HG03565 (cell line): ENCODE measurements around the gene SPTBN4.
"Not testable (repeated sequence)": the region's sequence is repeated elsewhere in the genome, so short reads cannot be mapped to it uniquely, and the experiment has no call there.

ENCODE experiments used
- ATAC-seq: cut with Tn5 transposase; IDR thresholded peaks from one replicate; pipeline ENCODE4 v1.9.1; 2021; ENCODE audit warnings: mild to moderate bottlenecking, moderate library complexity; ENCODE audit not compliant: unreplicated experiment

Gene SPTBN4

DNA sequence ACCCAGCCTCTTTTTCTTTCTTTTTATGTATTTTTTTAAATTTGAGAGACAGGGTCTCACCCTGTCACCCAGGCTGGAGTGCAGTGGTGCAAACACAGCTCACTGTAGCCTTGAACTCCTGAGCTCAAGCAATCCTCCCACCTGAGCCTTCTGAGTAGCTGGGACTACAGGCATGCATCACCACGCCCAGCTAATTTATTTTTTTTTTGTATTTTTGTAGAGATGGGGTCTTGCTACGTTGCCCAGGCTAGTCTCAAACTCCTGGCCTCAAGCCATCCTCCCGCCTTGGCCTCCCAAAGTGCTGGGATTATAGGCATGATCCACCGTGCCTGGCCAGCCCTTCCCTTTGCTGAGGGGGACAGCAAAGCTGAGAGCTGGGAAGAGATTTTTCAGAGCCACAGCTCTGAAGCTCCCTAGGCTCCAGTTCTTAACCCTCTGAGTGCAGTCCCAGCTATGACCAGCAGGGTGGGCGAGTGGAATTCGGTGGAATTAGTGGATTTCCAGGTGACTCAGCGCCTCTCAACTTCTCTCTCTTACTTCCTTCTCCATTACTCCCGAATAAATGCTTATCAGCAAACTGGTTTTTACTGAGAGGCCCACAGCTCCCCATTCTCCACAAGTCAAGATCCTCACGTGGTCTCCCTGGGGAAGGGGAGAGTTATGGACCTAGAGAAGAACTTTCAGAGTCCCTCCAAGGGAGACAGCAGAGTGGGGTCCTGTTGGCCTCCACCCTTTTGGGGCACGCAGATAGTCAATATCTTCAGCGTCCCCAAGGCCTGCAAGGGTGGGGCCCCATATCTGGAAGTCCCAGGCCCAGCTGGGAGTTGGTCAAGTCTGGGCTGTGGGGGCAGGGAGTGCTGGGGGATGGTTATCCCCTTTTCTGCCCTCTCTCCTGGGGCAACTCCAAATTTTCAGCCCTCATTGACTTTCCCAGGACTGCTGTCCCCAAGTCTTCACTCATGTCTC is 2.5 kb upstream of the SPTBN4 start:
- no peak for ATAC-seq

DNA sequence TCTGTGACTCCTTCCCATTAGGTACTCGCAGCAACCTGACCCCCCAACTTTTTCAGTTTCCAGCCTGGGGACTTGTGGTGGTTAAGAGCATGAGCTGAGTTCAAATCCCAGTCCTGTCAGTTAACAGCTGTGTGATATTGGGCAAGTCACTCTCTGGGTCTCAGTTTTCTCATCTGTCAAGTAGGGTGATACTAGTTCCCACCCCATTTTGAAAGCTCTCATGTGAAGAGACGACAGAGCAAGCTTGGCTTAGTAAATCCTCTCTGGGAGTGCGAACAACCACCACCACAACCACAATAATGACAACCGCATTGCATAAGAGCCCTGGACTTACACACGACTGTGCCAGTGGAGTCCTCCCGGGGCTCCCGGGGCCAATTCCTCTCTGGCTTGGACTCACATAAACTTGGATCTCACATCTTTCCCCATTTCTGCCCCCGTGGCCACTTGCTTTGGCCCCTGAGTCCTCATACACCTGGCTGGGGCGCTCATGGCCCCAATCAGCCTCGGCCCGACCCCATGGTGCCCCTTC is 1.7 kb upstream of the SPTBN4 start:
- no peak for ATAC-seq

DNA sequence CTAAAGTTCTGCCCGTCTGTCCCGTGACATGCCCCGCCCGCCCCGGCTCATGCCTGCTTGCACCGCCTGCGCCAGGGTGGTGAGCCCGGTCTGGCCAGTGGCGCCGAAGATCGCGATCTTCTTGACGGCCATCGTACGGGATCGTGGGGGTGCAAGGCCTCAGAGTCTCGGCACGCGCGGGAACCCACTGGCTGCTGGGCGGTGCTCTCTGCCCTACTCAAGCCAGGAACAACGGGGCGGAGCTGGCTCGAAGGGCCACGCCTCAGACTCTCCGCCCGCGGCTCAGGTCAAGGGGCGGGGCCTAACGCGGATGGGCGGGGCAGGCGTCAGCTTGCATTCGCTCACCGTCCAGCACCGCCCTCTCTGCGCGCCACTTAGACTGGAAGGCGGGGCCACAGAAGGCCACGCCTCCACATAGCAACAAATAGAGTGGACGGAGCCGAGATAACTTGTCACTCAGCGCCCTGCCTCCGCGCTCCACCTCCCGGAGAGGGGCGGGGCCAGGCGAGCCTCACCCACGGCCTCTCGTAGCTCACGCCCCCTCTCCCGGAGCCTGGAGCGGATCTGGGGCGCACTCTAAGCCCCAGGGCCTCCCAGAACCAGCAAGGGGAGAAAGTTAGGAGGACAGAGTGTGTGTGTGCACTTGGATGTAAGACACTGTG is 1.1 kb upstream of the SPTBN4 start, which contains the start of gene BLVRB:
BLVRB (minus strand) TSS at position 189 of the 662 bp plus-strand sequence; CDS start at position 132, 57 bp downstream.
- peak; percentile 78 for ATAC-seq

DNA sequence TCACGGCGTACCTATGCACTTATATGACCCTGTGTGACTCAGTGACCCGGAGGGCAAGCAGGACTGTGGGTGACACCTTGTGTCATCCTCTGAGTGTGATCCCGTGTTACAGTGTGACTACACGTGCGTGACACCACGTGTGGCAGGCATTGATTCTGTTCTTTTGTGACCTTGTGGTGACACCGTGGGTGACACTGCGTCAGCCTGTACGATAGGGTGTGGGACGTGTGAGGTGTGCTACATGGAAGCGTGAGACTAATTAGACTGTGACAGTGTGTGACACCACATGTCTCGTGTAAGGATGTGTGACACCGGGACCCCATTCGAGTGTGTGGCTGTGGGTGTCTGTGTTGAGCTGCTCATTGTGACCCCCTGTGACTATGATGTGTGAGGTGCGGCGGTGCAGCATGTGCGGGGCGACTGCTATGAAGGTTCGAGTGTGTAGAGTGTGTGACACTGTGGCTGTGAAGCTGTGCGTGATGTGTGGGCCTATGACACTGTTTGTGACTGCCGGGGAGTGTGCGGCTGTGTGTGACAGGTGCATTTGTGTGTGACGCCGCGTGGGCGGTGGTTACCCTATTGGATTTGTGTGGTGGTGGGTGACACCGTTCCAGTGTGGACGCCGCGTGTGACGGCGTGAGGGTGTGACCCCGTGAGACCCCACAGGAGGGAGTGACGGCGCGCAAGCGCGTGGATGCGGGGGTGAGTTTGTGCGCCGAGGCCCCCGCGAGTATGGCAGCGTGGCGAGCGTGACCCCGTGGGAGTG is 399 bp upstream of the SPTBN4 start:
- ATAC-seq = peak; percentile 26

DNA sequence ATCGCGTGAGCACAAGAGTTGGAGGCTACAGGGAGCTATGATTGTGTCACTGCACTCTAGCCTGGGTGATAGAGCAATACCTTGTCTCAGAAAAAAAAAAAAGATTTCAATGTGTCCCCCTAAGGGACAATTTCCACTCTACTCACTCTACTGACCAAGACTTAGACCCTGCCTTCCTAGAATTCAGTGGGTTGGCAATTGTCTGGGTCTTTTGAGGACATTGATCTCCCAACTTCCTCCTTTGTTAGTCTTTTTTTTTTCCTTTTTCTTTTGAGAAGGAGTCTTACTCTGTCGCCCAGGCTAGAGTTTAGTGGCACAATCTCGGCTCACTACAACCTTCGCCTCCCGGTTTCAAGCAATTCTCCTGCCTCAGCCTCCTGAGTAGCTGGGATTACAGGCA is 2.2 kb downstream of the SPTBN4 start:
- ATAC-seq = no peak

DNA sequence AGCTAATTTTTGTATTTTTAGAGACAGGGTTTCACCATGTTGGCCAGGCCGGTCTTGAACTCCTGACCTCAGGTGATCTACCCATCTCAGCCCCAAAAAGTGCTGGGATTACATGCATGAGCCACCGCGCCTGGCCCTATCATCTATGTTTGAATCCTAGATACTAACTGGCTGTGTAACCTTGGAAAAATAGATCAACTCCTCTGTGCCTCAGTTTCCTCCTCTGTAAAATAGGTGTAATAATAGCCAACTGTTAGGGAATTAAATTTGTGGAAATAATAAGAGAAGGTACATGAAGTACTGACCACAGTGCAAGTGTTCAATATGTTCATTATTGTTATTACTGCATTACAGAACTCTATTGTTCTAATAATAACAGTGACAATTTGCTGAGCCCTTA is 4.3 kb downstream of the SPTBN4 start:
- no peak for ATAC-seq

DNA sequence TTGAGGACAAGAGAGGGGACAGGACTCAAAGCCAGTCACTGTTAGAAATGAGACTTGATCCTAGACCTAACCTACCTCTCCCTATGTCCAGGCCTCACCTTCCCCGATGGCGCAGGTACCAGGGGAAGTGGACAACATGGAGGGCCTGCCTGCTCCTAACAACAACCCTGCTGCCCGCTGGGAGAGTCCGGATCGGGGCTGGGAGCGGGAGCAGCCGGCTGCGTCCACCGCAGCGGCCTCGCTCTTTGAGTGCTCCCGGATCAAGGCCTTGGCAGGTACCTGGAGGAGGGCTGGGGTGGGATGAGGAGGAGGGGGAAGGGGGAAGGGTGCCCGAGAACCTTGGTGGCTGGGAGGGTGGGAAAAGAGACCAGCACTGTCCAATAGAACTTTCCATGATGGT is 5.7 kb downstream of the SPTBN4 start:
- no peak for ATAC-seq

DNA sequence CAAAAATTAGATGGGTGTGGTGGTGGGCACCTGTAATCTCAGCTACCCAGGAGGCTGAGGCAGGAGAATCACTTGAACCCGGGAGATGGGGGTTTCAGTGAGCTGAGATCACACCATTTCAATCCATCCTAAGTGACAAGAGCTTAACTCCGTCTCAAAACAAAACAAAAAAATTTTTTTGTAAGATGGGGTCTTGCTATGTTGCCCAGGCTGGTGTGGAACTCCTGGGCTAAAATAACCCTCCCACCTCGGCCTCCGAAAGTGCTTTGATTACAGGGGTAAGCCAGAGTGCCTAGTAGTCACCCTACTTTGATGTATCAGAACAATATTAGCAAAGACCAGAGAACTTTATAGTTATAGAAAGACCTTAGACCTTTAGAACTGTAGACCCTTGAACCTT is 7.9 kb downstream of the SPTBN4 start:
- no peak for ATAC-seq

DNA sequence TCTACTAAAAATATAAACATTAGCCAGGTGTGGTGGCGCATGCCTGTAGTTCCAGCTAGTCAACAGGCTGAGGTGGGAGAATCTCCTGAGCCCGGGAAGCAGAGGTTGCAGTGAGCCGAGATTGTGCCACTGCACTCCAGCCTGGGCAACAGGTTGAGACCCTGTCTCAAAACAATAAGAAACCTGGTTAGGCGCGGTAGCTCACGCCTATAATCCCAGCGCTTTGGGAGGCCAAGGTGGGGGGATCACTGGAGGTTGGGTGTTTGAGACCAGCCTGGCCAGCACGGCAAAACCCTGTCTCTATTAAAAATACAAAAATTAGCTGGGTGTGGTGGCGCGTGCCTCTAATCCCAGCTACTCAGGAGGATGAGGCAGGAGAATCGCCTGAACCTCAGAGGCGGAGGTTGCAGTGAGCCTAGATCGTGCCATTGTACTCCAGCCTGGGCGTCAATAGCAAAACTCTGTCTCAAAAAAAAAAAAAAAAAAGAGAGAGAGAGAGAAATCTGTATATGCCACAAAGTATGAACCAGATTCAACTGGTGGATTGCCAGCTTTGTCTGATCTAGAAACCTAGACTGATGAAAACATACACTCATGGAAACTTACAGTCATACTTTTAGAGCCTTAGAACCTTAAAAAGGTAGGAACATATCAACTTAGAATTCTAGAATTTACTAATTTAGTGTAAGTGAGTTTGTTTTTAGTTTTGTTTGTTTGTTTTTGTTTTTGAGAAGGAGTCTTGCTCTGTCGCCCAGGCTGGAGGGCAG is 9.3 kb downstream of the SPTBN4 start:
- not testable (repeated sequence) for ATAC-seq

DNA sequence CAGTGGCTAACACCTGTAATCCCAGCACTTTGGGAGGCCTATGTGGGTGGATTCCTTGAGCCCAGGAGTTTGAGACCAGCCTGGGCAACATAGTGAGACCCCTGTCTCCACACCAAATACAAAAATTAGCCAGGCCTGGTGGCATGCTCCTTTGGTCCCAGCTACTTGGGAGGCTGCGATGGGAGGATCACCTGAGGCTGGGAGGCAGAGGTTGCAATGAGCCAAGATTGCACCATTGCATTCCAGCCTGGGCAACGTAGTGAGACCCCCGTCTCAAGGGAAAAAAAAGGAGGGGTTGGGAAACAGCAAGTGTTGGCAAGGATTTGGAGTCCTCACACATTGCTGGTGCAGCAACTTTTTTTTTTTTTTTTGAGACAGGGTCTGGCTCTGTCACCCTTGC is 19.2 kb downstream of the SPTBN4 start:
- ATAC-seq = no peak

DNA sequence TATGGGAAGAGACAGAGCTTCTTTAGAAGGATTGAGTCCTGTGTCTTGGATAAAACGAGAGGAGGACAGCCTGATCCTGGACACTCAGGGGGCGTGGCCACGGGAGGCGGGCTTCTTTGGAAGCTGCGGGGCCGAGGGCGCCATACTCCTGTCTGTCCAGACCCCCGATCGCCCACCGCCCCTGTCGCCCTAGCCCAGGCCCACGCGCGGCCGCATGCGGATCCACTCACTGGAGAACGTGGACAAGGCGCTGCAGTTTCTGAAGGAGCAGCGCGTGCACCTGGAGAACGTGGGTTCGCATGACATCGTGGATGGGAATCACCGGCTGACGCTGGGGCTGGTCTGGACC is 23.1 kb downstream of the SPTBN4 start:
- ATAC-seq = no peak

DNA sequence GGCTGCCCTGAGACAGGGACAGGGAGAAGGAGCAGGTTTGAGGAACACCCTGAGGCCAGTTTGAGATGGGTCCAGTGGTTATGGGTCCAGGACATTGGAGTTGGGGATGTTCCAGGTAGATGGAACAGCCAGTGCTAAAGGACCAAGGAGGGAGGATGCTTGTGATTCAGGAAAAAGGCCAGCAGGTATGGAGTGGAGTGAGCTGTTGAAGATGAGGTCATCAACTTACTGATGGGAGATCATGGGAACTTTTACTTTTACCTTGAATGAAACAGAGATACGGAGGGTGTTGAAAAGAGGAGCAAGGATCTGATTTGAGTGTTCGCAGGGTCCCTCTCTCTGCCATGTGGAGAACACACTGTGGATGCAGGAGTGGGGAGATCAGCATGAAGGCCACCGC is 25.5 kb downstream of the SPTBN4 start:
- ATAC-seq = no peak

DNA sequence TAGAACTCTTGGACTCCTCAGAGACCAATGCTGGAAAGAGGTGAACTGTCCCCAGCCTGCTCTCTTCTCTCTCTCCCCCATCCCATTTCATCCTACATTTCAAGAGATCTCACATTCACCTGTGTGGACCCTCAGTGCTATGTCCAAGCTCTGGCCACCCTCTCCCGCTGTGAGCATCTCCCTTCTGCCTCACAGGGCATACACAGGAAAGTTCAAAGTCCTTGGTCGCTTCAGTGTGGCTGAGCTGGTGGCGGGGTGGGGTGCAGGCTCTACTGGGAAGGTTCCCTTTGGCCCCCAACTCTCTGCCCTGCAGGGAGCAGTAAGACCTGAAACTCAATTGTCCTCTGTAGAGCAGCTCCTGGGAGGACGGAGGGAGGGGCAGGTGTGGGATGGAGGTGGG is 27.0 kb downstream of the SPTBN4 start:
- no peak for ATAC-seq

DNA sequence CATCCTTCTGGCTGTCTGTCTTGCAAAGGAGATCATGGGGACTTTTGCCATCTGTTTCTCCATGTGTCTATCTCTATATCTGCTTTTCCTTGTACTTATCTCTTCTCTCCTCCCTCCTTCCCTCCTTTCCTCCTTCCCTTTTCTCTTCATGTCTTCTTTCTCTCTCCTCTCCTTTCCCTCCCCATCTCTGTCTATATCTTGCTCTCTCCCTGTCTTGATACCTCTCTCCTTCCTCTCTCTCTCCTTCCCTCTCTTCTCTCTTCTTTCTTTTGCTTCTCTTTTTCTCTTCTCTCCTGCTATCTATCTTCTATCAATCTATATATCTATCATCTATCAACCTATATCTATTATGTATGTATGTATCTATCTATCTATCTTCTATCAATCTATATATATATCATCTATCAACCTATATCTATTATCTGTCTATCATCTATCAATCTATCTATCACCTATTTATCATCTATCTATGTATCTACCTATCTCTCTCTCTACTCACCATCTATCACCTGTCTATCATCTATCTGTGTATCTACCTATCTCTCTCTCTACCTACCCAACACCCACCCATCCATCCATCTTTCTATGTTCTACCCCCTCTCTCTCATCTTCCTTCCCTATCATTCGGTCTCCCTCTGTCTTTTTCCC is 27.5 kb downstream of the SPTBN4 start:
- ATAC-seq = no peak

DNA sequence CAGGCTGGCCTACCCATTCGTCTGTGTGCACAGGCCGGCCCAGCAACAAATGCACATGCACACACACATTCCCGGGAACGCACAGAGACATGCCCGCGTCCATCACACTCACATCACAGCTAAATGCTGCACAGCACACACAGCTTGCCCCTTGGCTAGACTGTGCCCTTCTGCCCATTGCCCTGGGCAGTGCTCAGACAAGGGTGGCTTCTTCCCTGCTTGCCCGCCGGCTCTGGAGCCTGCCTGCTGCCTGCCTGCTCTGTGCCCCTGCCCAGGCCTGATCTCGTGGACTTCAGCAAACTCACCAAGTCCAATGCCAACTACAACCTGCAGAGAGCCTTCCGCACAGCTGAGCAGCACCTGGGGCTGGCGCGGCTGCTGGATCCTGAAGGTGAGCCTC is 30.4 kb downstream of the SPTBN4 start:
- no peak for ATAC-seq

DNA sequence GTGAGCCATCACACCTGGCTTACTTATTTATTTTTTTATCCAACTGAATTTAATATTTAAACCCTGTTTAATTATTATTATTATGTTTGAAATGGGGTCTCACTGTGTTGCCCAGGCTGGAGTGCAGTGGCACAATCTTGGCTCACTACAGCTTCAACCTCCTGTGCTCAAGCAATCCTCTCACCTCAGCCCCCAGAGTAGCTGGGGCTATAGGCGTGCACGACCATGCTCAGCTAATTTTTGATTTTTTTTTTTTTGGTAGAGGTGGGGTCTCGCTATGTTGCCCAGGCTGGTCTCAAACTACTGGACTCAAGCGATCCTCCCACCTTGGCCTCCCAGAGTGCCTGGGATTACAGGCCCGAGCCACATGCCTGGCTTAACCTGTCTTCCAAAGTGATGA is 32.5 kb downstream of the SPTBN4 start:
- ATAC-seq = no peak

DNA sequence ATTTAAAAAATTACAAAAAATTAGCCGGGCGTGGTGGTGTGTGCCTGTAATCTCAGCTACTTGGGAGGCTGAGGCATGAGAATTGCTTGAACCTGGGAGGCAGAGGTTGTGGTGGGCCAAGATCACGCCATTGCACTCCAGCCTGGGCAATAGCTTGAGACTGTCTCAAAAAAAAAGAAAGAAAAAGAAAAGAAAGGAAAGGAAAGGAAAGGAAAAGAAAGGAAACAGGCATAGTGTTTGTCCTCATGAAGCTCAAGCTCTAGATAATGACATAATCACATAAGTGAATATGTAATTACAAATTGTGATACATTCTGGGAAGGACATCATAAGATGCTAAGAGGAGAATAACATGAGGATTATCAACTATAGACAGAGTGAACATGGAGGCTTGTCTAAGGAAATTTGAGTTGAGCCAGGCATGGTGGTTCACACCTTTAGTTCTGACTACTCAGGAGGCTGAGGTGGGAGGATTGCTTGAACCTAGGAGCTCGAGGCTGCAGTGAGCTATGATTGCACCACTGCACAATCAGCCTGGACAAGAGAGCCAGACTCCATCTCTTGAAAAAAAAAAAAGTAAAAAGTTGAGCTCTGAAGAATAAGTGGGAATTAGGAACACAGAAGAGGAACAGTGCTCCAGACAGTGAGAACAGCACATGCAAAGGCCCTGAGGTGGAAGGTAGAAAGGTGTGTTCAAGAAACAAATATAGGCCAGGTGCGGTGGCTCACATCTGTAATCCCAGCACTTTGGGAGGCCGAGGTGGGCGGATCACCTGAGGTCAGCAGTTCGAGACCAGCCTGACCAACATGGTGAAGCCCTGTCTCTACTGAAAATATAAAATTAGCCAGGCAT is 34.1 kb downstream of the SPTBN4 start:
- ATAC-seq = not testable (repeated sequence)

DNA sequence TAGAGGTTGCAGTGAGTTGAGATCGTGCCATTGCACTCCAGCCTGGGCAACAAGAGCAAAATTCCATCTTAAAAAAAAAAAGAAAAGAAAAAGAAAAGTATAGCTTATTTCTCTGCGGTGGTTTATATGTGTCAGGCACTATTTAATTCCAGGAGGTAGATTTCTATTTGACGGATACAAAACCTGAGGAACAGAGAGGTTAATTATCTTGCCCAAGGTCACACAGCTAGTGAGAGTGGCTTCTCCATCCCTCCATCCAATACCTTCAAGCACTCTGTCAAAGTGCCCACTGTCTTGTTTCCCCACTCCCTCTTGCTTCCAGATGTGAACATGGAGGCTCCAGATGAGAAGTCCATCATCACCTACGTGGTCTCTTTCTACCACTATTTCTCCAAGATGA is 34.8 kb downstream of the SPTBN4 start:
- ATAC-seq = no peak

DNA sequence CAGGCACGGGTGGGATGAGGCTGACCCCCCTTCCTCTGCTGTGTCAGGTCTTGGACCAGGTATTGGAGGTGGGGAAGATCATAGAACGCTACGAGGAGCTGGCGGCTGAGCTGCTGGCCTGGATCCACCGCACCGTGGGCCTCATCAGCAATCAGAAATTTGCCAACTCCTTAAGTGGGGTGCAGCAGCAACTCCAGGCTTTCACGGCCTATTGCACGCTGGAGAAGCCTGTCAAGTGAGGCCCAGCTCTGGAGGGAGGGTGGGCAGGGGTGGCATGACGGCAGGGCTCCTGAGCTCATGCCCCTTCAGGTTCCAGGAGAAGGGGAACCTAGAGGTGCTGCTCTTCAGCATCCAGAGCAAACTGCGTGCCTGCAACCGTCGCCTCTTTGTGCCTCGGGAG is 35.3 kb downstream of the SPTBN4 start:
- ATAC-seq = no peak
